Lower lobe of right lung (tissue), 2 donors: ENCODE data around the gene TSC22D2. TPM values are rescaled to one million over a fixed set of nuclear protein-coding genes. Genes with fewer than 3 reads are reported as not detected.

Experiments used
- ATAC-seq, 2 donors: fragments of 200-7000 bp; cut with Tn5 transposase; one replicate each; pipeline ENCODE4 v1.9.1; 2020 to 2022; ENCODE audit warnings: mild to moderate bottlenecking in 2 of 2, moderate library complexity in 2 of 2
- DNase-seq: peaks from one replicate; pipeline ENCODE4 v3.0.0-alpha.2; 2020
- H3K27ac ChIP-seq: fragments of 200-600 bp; one replicate; pipeline ENCODE4 v1.8.0; 2022
- H3K27me3 ChIP-seq: fragments of 200-600 bp; one replicate; pipeline ENCODE4 v1.8.0; 2022; ENCODE audit warnings: low read depth
- H3K36me3 ChIP-seq: fragments of 200-600 bp; one replicate; pipeline ENCODE4 v1.8.0; 2022; ENCODE audit warnings: mild to moderate bottlenecking
- H3K4me1 ChIP-seq: fragments of 200-600 bp; one replicate; pipeline ENCODE4 v1.8.0; 2022
- H3K4me3 ChIP-seq: fragments of 200-600 bp; one replicate; pipeline ENCODE4 v1.8.0; 2022; ENCODE audit warnings: mild to moderate bottlenecking
- H3K9me3 ChIP-seq: fragments of 200-600 bp; one replicate; pipeline ENCODE4 v1.8.0; 2022
- intact Hi-C: fragments of 100-400 bp; cut with DNase I; formaldehyde crosslinking; loops from one replicate; pipeline ENCODE4 v1.11.0; 2022
- total RNA-seq: library from RNA; stranded (reverse); fragmentation: NEBNext Ultra II Directional; extraction: Animal tissue kit (Norgen Biotek cat#: 25700); gene quantifications from one replicate; pipeline ENCODE4 v1.2.1, GENCODE V29; 2021
- TF ChIP-seq, protein P1 (sequence below): fragments of 200-600 bp; IDR thresholded peaks from one replicate; pipeline ENCODE4 v1.8.0; 2022; ENCODE audit warnings: antibody characterized with exemption, mild to moderate bottlenecking
- donor health status: DM: no; HTN: yes; CAD: no; lungs with severe emphysema.

The TSC22D2 gene
- total RNA-seq, 1 donor from 2014 or later, result 21.3 TPM

DNA sequence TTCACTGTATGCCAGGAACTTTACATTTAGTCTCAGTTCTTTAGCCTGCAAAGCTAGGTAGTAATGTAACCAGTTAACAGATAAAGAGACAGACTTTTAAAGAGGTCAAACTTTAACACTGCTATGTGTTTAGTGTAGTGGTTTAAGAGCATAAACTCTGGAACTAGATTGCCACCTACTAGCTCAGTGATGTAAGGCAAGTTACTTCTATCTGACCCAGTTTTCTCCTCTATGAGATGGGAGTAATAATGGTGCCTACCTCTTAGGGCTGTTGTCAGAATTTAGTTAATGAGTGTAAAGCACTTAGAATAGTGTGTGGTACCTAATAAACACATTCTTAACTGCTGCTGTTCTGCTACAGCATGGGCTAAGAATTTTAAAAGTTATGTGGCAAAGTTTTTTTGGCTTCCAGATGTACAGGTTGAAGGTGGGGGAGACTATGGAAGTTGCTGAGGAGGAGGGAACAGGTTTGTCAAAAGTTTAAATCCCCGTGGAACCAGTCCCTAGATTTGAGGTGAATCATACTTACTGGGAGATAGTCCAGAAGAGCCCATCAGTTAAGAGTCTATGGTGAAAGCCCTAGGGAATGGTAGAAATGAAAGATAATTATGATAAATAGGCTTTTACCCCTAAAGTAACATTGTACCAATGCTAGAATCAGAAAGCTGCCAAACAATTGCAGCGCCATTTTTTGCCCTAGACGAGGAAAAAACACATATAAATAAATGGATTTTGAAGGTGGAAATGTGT, 13.9 kb downstream of the TSC22D2 start:
- H3K9me3 ChIP-seq, result no peaks in the 10 kb centered on the region
- H3K4me3 ChIP-seq, result no peak overlapping the region
- ATAC-seq (no peak), DNase-seq (no peak)
- no peaks in the 10 kb centered on the region for H3K36me3 ChIP-seq
- peaks cover 64% of the 10 kb centered on the region for H3K4me1 ChIP-seq
- TF ChIP-seq, protein P1, sequence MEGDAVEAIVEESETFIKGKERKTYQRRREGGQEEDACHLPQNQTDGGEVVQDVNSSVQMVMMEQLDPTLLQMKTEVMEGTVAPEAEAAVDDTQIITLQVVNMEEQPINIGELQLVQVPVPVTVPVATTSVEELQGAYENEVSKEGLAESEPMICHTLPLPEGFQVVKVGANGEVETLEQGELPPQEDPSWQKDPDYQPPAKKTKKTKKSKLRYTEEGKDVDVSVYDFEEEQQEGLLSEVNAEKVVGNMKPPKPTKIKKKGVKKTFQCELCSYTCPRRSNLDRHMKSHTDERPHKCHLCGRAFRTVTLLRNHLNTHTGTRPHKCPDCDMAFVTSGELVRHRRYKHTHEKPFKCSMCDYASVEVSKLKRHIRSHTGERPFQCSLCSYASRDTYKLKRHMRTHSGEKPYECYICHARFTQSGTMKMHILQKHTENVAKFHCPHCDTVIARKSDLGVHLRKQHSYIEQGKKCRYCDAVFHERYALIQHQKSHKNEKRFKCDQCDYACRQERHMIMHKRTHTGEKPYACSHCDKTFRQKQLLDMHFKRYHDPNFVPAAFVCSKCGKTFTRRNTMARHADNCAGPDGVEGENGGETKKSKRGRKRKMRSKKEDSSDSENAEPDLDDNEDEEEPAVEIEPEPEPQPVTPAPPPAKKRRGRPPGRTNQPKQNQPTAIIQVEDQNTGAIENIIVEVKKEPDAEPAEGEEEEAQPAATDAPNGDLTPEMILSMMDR, result no peak
- H3K27ac ChIP-seq, result no peak overlapping the region
- no peaks in the 10 kb centered on the region for H3K27me3 ChIP-seq
- intact Hi-C loops, result no loop called here

GRCh38 chr3:150422907-150423306, 14.8 kb downstream of the TSC22D2 start:
- Histone ChIP-seq H3K27me3 (no peaks in the 10 kb centered on the region), H3K27ac (no peak overlapping the region), H3K4me1 (peaks cover 56% of the 10 kb centered on the region), H3K4me3 (no peak overlapping the region), H3K9me3 (no peaks in the 10 kb centered on the region), H3K36me3 (no peaks in the 10 kb centered on the region)
- ATAC-seq, result no peak
- TF ChIP-seq, protein P1, result no peak
- no peak for DNase-seq
- intact Hi-C loops, result no loop called here

GRCh38 chr3:150423761-150424160, 15.7 kb downstream of the TSC22D2 start:
- intact Hi-C loops, result no loop called here
- DNase-seq, result no peak
- Histone ChIP-seq H3K27me3 (no peaks in the 10 kb centered on the region), H3K4me3 (no peak overlapping the region), H3K9me3 (no peaks in the 10 kb centered on the region), H3K27ac (no peak overlapping the region), H3K36me3 (no peaks in the 10 kb centered on the region), H3K4me1 (peaks cover 47% of the 10 kb centered on the region)
- ATAC-seq, result no peak
- TF ChIP-seq, protein P1, result no peak

DNA sequence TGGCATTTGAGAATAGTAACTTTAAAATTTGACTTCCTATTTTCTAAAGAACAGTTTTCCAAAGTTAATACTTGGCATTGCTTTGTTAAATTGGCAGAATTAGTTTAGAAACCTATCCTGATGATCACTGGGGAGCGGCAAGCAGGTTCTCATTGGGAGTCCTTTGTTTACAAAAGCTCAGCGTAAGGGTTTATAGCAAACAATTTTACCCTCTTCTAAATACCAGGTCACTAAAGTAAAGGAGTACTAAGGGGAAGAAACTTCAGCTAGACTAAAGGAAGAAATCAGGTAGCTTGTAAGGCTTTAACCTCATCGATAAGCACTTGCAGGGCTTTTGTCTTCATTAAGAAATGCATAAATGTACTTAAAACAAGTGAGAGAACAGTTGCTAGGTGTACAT, 18.2 kb downstream of the TSC22D2 start:
- Histone ChIP-seq H3K27me3 (no peaks in the 10 kb centered on the region), H3K27ac (peak overlapping the region; percentile 4), H3K36me3 (no peaks in the 10 kb centered on the region), H3K4me3 (no peak overlapping the region), H3K4me1 (peaks cover 23% of the 10 kb centered on the region), H3K9me3 (no peaks in the 10 kb centered on the region)
- TF ChIP-seq, protein P1, result no peak
- ATAC-seq (peak in 1 of 2 donors; percentile 84), DNase-seq (no peak)
- intact Hi-C loops, result no loop called here

DNA sequence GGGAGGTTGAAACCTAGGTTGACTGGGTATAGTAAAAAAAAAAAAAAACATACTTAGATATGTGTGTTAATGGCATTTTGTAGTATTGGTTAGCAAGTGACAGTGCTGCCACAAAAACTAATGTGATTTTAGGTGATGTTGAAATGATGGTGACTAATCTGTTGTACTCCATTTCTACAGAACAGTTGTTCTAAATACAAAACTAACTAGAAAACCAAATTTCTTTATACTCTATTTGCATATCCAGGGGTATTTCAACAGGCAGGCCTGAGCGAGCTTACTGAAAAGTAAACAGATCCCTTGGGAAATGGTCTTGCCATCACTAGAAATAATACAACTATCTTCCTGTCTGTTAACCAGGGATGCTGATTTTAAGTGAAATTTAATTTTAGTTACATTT, 20.5 kb downstream of the TSC22D2 start:
- TF ChIP-seq, protein P1, result no peak
- DNase-seq, result no peak
- no peaks in the 10 kb centered on the region for H3K9me3 ChIP-seq
- no peak for ATAC-seq
- intact Hi-C loops, result no loop called here
- H3K27me3 ChIP-seq, result no peaks in the 10 kb centered on the region
- no peak overlapping the region for H3K4me3 ChIP-seq
- no peak overlapping the region for H3K27ac ChIP-seq
- H3K36me3 ChIP-seq, result no peaks in the 10 kb centered on the region
- H3K4me1 ChIP-seq, result peaks cover 14% of the 10 kb centered on the region
